ENCODE data around the gene FRS3.

GRCh38 chr6:41775293-41775882, 4.3 kb downstream of the FRS3 start:
- TF ChIP-seq EP300 (IDR thresholded peaks at IDR 0.05) (no peak), POLR2A (IDR thresholded peaks at IDR 0.05) (no peak)
- TF ChIP-seq, protein P1, sequence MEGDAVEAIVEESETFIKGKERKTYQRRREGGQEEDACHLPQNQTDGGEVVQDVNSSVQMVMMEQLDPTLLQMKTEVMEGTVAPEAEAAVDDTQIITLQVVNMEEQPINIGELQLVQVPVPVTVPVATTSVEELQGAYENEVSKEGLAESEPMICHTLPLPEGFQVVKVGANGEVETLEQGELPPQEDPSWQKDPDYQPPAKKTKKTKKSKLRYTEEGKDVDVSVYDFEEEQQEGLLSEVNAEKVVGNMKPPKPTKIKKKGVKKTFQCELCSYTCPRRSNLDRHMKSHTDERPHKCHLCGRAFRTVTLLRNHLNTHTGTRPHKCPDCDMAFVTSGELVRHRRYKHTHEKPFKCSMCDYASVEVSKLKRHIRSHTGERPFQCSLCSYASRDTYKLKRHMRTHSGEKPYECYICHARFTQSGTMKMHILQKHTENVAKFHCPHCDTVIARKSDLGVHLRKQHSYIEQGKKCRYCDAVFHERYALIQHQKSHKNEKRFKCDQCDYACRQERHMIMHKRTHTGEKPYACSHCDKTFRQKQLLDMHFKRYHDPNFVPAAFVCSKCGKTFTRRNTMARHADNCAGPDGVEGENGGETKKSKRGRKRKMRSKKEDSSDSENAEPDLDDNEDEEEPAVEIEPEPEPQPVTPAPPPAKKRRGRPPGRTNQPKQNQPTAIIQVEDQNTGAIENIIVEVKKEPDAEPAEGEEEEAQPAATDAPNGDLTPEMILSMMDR (IDR thresholded peaks at IDR 0.05), result no peak
